ENCODE measurements around the gene ANKRD17. TPM values are rescaled to one million over a fixed set of nuclear protein-coding genes. Genes with fewer than 3 reads are reported as not detected.

The ANKRD17 gene
- total and polyA plus RNA-seq, 2 of the 4 experiments (the other 2 are of a cell fraction), result 28.5 to 75.3 TPM

GRCh38 chr4:73258436-73258685 is 237 bp downstream of the ANKRD17 start:
- no peak overlapping the region for H2BK120ac ChIP-seq (ENCODE audit: low read depth, low read length)
- ATAC-seq (ENCODE audit: low read depth), result peak; percentile 30
- peak overlapping the region; percentile 95 for H2AFZ ChIP-seq (replicated peaks; ENCODE audit: low read length, poor library complexity)
- TF ChIP-seq MAZ (IDR thresholded peaks at IDR 0.05; ENCODE audit: borderline replicate concordance, low read depth, low read length) (no peak), RCOR1 (IDR thresholded peaks at IDR 0.05; ENCODE audit: insufficient replicate concordance, low read length) (no peak), CTCF (conservative IDR thresholded peaks at IDR 0.05; ENCODE audit: low read depth, low read length) (peak; percentile 34; the same call in 1 of the 2 replicates), MAFK (IDR thresholded peaks at IDR 0.05; ENCODE audit: low read depth, low read length) (no peak), FOS (IDR thresholded peaks at IDR 0.05; ENCODE audit: low read depth, low read length) (no peak)
- 0 out of 2 replicates have a peak overlapping the region, but pooled peaks have one; percentile 99 for H3K4me2 ChIP-seq (ENCODE audit: low read depth, low read length)
- CTCF ChIA-PET, result interaction anchor here (0.6 to 2.3 kb wide), 5 partner anchors 10 to 197 kb away, joined by 3 to 9 read pairs (median 3); no protein-coding TSS in a partner anchor
- peak overlapping the region; percentile 98; the same call in 1 of the 2 replicates for H3K23ac ChIP-seq (ENCODE audit: low read depth, low read length)
- in situ Hi-C loops (cut with MboI; ENCODE audit: low sequenced_read_pairs) (loop anchor here (10.0 kb wide), 1 partner anchor 114 kb away; no protein-coding TSS in a partner anchor), intact Hi-C loops (cut with micrococcal nuclease) (loop anchor here (5.0 kb wide), 7 partner anchors 36 to 556 kb away; no protein-coding TSS in a partner anchor), dilution Hi-C loops (cut with HindIII; ENCODE audit: low sequenced_read_pairs, unreplicated experiment) (no loop called here)
- H2BK15ac ChIP-seq (ENCODE audit: low read depth, low read length), result no peak overlapping the region
- H3K79me1 ChIP-seq (ENCODE audit: low read depth in 1 of 2, low read length in 2 of 2), result peaks cover 19 to 35% of the 10 kb centered on the region in 2 experiments
- H3K4me3 ChIP-seq (ENCODE audit: insufficient read depth, low read depth, low read length), result peak overlapping the region; percentile 83
- H3K14ac ChIP-seq (replicated peaks; ENCODE audit: low read depth, low read length), result peak overlapping the region; percentile 91; the same call in 1 of the 2 replicates
- peak overlapping the region; percentile 99 for H3K9ac ChIP-seq (ENCODE audit: low read depth, low read length)
- H3K36me3 ChIP-seq (ENCODE audit: control insufficient read depth, insufficient read depth, low read length), result no peaks in the 10 kb centered on the region
- 2% methylated on average over 13 of the region's 30 CpGs; no CpG with 5 or more reads in 1 of the 2 experiments for WGBS, 2 experiments (ENCODE audit: extremely low coverage in 2 of 2, insufficient read length in 1 of 2)
- no peak for DNase-seq
- H3K4me1 ChIP-seq (ENCODE audit: control insufficient read depth, insufficient read depth, low read length), result no peaks in the 10 kb centered on the region
- peak overlapping the region; percentile 74 to 91; a peak in 2 of 4 replicates for H4K8ac ChIP-seq (ENCODE audit: low read depth in 2 of 2, low read length in 2 of 2)
- no peak overlapping the region for H2BK20ac ChIP-seq (ENCODE audit: low read depth, low read length)
- no TSS peak for BruUV-seq (replicated peaks)
- no peak overlapping the region for H3K56ac ChIP-seq (ENCODE audit: extremely low read depth, insufficient read depth, low read length)
- H3K9me3 ChIP-seq (ENCODE audit: control insufficient read depth, insufficient read depth, low read length), result no peaks in the 10 kb centered on the region
- H4K20me1 ChIP-seq (ENCODE audit: insufficient read depth, low read length), result peaks cover 32% of the 10 kb centered on the region
- peak overlapping the region; percentile 96 for H3K27ac ChIP-seq (ENCODE audit: insufficient read depth, low read length)
- H2BK5ac ChIP-seq (ENCODE audit: low read depth, low read length, poor library complexity, severe bottlenecking), result peak overlapping the region; percentile 74
- no peaks in the 10 kb centered on the region for H3K27me3 ChIP-seq (ENCODE audit: control insufficient read depth, insufficient read depth, low read length)
- H2AK9ac ChIP-seq (replicated peaks; ENCODE audit: low read depth, low read length, poor library complexity), result peak overlapping the region; percentile 94
- H3K4ac ChIP-seq (ENCODE audit: low read depth, low read length), result peak overlapping the region; percentile 85
- peak overlapping the region; percentile 44; the same call in 1 of the 2 replicates for H4K91ac ChIP-seq (ENCODE audit: insufficient read depth, low read depth, low read length)
- H2AK5ac ChIP-seq (ENCODE audit: low read depth, low read length), result peak overlapping the region; percentile 83
- 0 out of 2 replicates have a peak overlapping the region, but pooled peaks have one; percentile 13 for H4K5ac ChIP-seq (ENCODE audit: low read depth, low read length)
- POLR2A ChIA-PET (ENCODE audit: unreplicated experiment), result interaction anchor here (0.6 to 1.0 kb wide), 3 partner anchors 21 to 394 kb away, joined by 3 to 6 read pairs (median 5); no protein-coding TSS in a partner anchor
- no peaks in the 10 kb centered on the region for H3K9me1 ChIP-seq (ENCODE audit: insufficient read depth, low read length)
- H3K18ac ChIP-seq (ENCODE audit: low read depth, low read length), result no peak overlapping the region; the same call in 1 of the 2 replicates

All from IMR-90 (cell line).